ENCODE measurements around the gene ALDH1A3.

ALDH1A3 gene

GRCh38 chr15:100928632-100929280 lies 49.1 kb downstream of the ALDH1A3 start:
- in situ Hi-C loops (cut with HindIII; ENCODE audit: low sequenced_read_pairs) = loop anchor here (10.0 kb wide), 1 partner anchor 66 kb away; no protein-coding TSS in a partner anchor
- no peak for TF ChIP-seq CTCF (IDR thresholded peaks at IDR 0.05; ENCODE audit: low read depth, low read length, missing control alignments)
- no peak for DNase-seq (ENCODE audit: low read depth)
- no peak overlapping the region for H3K4me3 ChIP-seq (ENCODE audit: low read depth, low read length)

- DNase-seq (ENCODE audit: low read depth) = no peak
- TF ChIP-seq CTCF (IDR thresholded peaks at IDR 0.05; ENCODE audit: low read depth, low read length, missing control alignments) = no peak
- in situ Hi-C loops (cut with HindIII; ENCODE audit: low sequenced_read_pairs) = loop anchor here (10.0 kb wide), 1 partner anchor 65 kb away; no protein-coding TSS in a partner anchor
- no peak overlapping the region for H3K4me3 ChIP-seq (ENCODE audit: low read depth, low read length)
These were observed 50.0 kb downstream of the ALDH1A3 start for GRCh38 chr15:100929641-100930042.

GRCh38 chr15:100930306-100930848 lies 50.7 kb downstream of the ALDH1A3 start:
- in situ Hi-C loops (cut with HindIII; ENCODE audit: low sequenced_read_pairs) = no loop called here
- H3K4me3 ChIP-seq (ENCODE audit: low read depth, low read length) = no peak overlapping the region
- TF ChIP-seq CTCF (IDR thresholded peaks at IDR 0.05; ENCODE audit: low read depth, low read length, missing control alignments) = no peak
- DNase-seq (ENCODE audit: low read depth) = no peak

- no peak for DNase-seq (ENCODE audit: low read depth)
- in situ Hi-C loops (cut with HindIII; ENCODE audit: low sequenced_read_pairs) = no loop called here
- TF ChIP-seq CTCF (IDR thresholded peaks at IDR 0.05; ENCODE audit: low read depth, low read length, missing control alignments) = no peak
- H3K4me3 ChIP-seq (ENCODE audit: low read depth, low read length) = no peak overlapping the region
These were observed 51.7 kb downstream of the ALDH1A3 start for GRCh38 chr15:100931143-100931890.

- no peak for DNase-seq (ENCODE audit: low read depth)
- in situ Hi-C loops (cut with HindIII; ENCODE audit: low sequenced_read_pairs) = no loop called here
- no peak for TF ChIP-seq CTCF (IDR thresholded peaks at IDR 0.05; ENCODE audit: low read depth, low read length, missing control alignments)
- no peak overlapping the region for H3K4me3 ChIP-seq (ENCODE audit: low read depth, low read length)
These were observed 53.2 kb downstream of the ALDH1A3 start for GRCh38 chr15:100932676-100933348.

GRCh38 chr15:100934166-100934565 lies 54.5 kb downstream of the ALDH1A3 start:
- DNase-seq (ENCODE audit: low read depth) = no peak
- no peak overlapping the region for H3K4me3 ChIP-seq (ENCODE audit: low read depth, low read length)
- in situ Hi-C loops (cut with HindIII; ENCODE audit: low sequenced_read_pairs) = no loop called here
- no peak for TF ChIP-seq CTCF (IDR thresholded peaks at IDR 0.05; ENCODE audit: low read depth, low read length, missing control alignments)

All from astrocyte of the cerebellum (primary cell).